ENCODE results near the gene CYCS. TPM values are rescaled to one million over a fixed set of nuclear protein-coding genes. Genes with fewer than 3 reads are reported as not detected.

Gene CYCS
- total RNA-seq, 2 experiments from 2014 or later = 65.2 to 175 TPM

GRCh38 chr7:25101817-25102216 is 23.2 kb downstream of the CYCS start:
- no peaks in the 10 kb centered on the region for H4K20me1 ChIP-seq (ENCODE audit: insufficient read depth, low read length)
- H3K79me2 ChIP-seq (ENCODE audit: insufficient read depth, low read depth, low read length) = no peaks in the 10 kb centered on the region
- no peak for DNase-seq (ENCODE audit: low spot score)
- no peak overlapping the region for H3K4me2 ChIP-seq (ENCODE audit: low read length)
- no peak for TF ChIP-seq CTCF (conservative IDR thresholded peaks at IDR 0.05; ENCODE audit: low read length)
- no peak for TF ChIP-seq EZH2phosphoT487 (IDR thresholded peaks at IDR 0.05; ENCODE audit: borderline replicate concordance, low read depth, low read length)
- ChIA-PET CTCF (ENCODE audit: unreplicated experiment) (no interaction called here), POLR2A (interaction anchor here (0.6 to 1.1 kb wide), 4 partner anchors 16 to 274 kb away, joined by 3 to 5 read pairs (median 3); no protein-coding TSS in a partner anchor)
- H3K4me3 ChIP-seq (ENCODE audit: low read depth, low read length, poor library complexity, severe bottlenecking) = no peak overlapping the region
- H3K4me1 ChIP-seq (ENCODE audit: insufficient read depth, low read length, poor library complexity, severe bottlenecking) = no peaks in the 10 kb centered on the region
- H3K27ac ChIP-seq (ENCODE audit: low read depth, low read length, poor library complexity, severe bottlenecking) = no peak overlapping the region
- BruUV-seq (replicated peaks) = no TSS peak
- no peaks in the 10 kb centered on the region for H3K9me3 ChIP-seq (ENCODE audit: low read length)
- H3K36me3 ChIP-seq (ENCODE audit: insufficient read depth, low read length) = no peaks in the 10 kb centered on the region
- no peaks in the 10 kb centered on the region for H3K9me2 ChIP-seq (ENCODE audit: insufficient read depth, low read length)
- intact Hi-C loops (cut with micrococcal nuclease; ENCODE audit: unreplicated experiment) = no loop called here
- no peak overlapping the region for H2AFZ ChIP-seq (ENCODE audit: low read length)

DNA sequence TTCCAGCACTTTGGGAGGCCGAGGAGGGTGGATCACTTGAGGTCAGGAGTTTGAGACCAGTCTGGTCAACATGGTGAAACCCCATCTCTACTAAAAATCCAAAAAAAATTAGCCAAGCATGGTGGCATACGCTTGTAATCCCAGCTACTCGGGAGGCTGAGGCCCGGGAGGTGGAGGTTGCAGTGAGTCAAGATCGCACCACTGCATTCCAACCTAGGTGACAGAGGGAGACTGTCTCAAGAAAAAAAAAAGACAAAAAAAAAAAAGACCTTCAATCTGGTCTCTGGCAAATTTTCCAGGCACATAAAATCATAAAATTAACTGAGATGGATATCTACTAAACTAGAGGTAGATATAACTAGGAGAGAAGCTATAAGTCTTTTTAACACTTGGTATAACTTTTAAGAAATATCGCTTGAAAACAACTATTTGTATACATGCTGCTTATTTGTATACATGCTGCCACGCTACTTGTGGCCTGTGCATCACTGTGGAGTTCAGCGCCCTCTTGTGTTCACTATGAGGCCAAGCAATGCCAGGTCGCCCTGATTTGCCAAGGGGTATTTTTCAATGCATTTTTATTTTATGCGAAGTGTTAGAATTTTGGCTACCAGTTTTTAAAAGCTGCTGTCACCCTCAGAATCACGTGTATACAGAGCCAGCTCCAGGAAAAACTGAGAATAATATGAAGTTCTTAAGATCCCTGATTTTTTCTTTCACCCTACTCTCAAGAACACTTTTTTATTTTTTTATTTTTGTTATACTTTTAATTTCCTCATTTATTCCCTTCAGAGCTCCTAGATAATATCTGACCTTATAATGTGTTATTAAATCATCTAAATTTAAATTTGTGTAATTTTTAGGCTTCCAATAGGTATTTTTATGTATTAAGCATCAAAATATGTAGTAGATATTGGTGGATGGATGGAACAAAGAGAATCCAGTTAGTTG is 26.7 kb downstream of the CYCS start:
- H3K27ac ChIP-seq (ENCODE audit: low read depth, low read length, poor library complexity, severe bottlenecking) = no peak overlapping the region
- H2AFZ ChIP-seq (ENCODE audit: low read length) = no peak overlapping the region
- H3K4me1 ChIP-seq (ENCODE audit: insufficient read depth, low read length, poor library complexity, severe bottlenecking) = peaks cover 10% of the 10 kb centered on the region
- H4K20me1 ChIP-seq (ENCODE audit: insufficient read depth, low read length) = no peaks in the 10 kb centered on the region
- H3K4me2 ChIP-seq (ENCODE audit: low read length) = no peak overlapping the region
- peak; percentile 83 for DNase-seq (ENCODE audit: low spot score)
- no peaks in the 10 kb centered on the region for H3K79me2 ChIP-seq (ENCODE audit: insufficient read depth, low read depth, low read length)
- TF ChIP-seq CTCF (conservative IDR thresholded peaks at IDR 0.05; ENCODE audit: low read length) = peak; percentile 99
- no peak for TF ChIP-seq EZH2phosphoT487 (IDR thresholded peaks at IDR 0.05; ENCODE audit: borderline replicate concordance, low read depth, low read length)
- intact Hi-C loops (cut with micrococcal nuclease; ENCODE audit: unreplicated experiment) = loop anchor here (1.0 kb wide), 1 partner anchor 286 kb away; no protein-coding TSS in a partner anchor
- ChIA-PET CTCF (ENCODE audit: unreplicated experiment) (interaction anchor here (0.6 to 1.0 kb wide), 2 partner anchors 14 to 286 kb away, joined by 3 to 4 read pairs; no protein-coding TSS in a partner anchor), POLR2A (interaction anchor here (0.6 to 2.1 kb wide), 7 partner anchors 17 to 798 kb away, joined by 3 to 6 read pairs (median 4); partner anchors contain the start of gene CYCS)
- H3K36me3 ChIP-seq (ENCODE audit: insufficient read depth, low read length) = no peaks in the 10 kb centered on the region
- no TSS peak for BruUV-seq (replicated peaks)
- H3K9me2 ChIP-seq (ENCODE audit: insufficient read depth, low read length) = no peaks in the 10 kb centered on the region
- no peaks in the 10 kb centered on the region for H3K9me3 ChIP-seq (ENCODE audit: low read length)
- no peak overlapping the region for H3K4me3 ChIP-seq (ENCODE audit: low read depth, low read length, poor library complexity, severe bottlenecking)
